NK-92 treated with Interleukin-12 subunit alpha and Interleukin-12 subunit beta, amount 100 ng/mL, for 24 hours (cell line): Measurements from ENCODE around the gene OR2L2.
"Not testable (repeated sequence)": the region's sequence is repeated elsewhere in the genome, so short reads cannot be mapped to it uniquely, and the experiment has no call there.

ENCODE experiments used
- DNase-seq: peaks from one replicate; lab custom pipeline; 2025; lab: John Stamatoyannopoulos, UW

OR2L2 gene, protein sequence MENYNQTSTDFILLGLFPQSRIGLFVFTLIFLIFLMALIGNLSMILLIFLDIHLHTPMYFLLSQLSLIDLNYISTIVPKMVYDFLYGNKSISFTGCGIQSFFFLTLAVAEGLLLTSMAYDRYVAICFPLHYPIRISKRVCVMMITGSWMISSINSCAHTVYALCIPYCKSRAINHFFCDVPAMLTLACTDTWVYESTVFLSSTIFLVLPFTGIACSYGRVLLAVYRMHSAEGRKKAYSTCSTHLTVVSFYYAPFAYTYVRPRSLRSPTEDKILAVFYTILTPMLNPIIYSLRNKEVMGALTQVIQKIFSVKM

GRCh38 chr1:248029770-248030169, at the start of gene OR2L2:
OR2L2 (plus strand) TSS chr1:248030070; CDS start chr1:248038268, 8,198 bp downstream.
- DNase-seq: no peak

GRCh38 chr1:247992986-247993385, 36.9 kb upstream of the OR2L2 start:
- DNase-seq: no peak

GRCh38 chr1:247998811-247999210, 31.1 kb upstream of the OR2L2 start:
- no peak for DNase-seq

DNA sequence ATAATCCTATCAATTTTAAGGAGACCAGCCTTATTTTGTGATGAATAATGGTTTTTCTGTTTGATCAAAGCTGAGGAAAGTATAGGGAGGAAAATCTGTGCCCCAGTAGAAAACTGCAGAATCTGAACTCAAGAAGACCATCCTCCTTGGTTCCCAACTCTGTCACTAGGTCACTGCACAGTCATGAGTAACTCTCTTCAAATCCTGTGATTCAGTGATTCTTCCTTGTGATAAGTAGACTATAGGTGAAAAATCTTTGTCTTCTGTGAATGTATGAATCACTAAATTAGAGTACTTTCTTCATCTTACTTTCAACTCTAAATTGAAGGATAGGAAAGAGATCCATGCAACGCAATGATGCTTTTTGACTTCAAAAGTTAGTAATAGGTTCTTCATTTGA, 29.7 kb upstream of the OR2L2 start:
- no peak for DNase-seq

- DNase-seq: no peak
Measured at GRCh38 chr1:248007778-248008177, 22.1 kb upstream of the OR2L2 start.

GRCh38 chr1:248009681-248010080, 20.2 kb upstream of the OR2L2 start:
- DNase-seq: no peak

- DNase-seq: no peak
Measured at GRCh38 chr1:248013229-248013710, 16.6 kb upstream of the OR2L2 start, which contains the start of gene OR2L5. OR2L5 (plus strand) TSS chr1:248013660; CDS start chr1:248021948, 8,288 bp downstream.

DNA sequence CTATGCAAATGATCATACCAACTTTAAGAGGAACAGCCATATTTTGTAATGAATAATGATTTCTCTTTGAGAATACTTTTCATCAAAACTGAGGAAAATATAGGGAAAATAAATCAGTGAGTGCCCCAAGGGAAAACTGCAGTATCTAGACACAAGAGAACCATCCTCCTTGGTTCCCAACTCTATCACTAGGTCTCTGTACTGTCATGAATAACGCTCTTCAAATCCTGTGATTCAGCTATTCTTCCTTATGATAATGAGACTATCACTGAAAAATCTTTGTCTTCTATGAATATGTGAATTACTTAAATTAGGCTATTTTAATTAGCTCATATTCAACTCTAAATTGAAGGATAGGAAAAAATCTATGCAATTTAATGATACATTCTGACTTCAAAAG, 14.1 kb upstream of the OR2L2 start:
- DNase-seq: no peak

DNA sequence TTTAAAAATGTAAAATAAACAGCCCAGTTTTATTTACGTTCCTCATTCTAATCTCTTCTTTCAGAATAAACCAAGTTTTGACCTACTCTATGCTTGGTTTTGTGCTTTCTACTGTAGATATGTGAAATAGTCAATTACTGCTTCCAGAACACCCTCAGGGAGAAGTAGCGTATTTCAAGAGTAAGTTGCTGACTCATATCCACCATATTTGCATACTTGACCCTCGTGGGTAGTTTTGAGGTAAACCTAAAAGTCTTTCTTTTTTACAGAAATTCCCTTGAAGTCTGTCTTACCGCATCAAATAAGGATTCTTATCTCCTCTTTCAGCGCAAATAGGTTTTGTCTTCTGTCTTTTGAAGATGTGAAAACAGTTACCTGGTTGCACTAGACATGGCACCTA, 15.3 kb downstream of the OR2L2 start:
- no peak for DNase-seq

- no peak for DNase-seq
Measured at GRCh38 chr1:248046536-248046935, 16.7 kb downstream of the OR2L2 start, which contains the start of gene OR2L3. OR2L3 (plus strand) TSS chr1:248046836; CDS start chr1:248060682, 13,846 bp downstream.

- no peak for DNase-seq
Measured at GRCh38 chr1:248047008-248047407, 17.1 kb downstream of the OR2L2 start.

DNA sequence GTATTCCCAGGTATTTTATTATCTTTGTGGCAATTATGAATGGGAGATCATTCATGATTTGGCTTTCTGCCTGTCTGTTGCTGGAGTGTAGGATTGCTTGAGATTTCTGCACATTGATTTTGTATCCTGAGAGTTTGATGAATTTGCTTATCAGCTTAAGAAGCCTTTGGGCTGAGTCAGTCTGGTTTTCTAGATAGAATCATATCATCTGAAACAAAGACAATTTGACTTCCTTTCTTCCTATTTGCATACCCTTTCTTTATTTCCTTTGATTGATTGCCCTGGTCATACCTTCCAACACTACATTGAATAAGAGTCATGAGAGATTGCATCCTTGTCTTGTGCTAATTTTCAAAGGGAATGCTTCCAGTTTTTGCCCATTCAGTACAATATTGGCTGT, 24.8 kb downstream of the OR2L2 start:
- DNase-seq: no peak

DNA sequence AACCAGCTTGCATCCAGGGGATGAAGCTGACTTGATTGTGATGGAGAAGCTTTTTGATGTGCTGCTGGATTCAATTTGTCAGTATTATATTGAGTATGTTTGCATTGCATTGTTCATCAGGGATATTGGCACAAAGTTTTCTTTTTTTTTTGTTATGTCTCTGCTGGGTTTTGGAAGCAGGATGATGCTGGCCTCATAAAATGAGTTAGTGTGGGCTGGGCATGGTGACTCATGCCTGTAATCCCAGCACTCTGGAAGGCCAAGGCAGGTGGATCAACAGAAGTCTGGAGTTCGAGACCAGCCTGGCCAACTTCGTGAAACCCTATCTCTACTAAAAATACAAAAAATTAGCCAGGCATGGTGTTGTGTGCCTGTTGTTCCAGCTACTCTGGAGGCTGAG, 25.4 kb downstream of the OR2L2 start:
- DNase-seq: no peak

GRCh38 chr1:248065071-248065470, 35.2 kb downstream of the OR2L2 start:
- no peak for DNase-seq

DNA sequence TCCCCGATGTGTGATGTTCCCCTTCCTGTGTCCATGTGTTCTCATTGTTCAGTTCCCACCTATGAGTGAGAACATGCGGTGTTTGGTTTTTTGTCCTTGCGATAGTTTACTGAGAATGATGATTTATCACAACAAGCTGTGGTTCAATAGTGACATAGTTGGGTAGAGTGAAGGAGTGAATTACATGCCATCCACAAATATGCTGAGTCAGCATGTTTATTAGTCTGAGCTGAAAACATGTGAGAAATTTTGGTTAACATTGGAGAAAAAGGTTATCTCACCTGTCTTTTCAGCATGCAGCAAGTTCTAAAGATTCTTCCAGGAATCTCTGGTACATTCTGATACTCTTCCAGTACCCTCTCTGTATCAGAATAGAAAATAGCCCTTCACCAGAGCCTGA, 35.7 kb downstream of the OR2L2 start:
- no peak for DNase-seq

GRCh38 chr1:248083864-248084263, 54.0 kb downstream of the OR2L2 start:
- not testable (repeated sequence) for DNase-seq
